Stimulated activated CD4-positive, alpha-beta T cell treated with anti-CD3 and anti-CD28 coated beads, Interleukin-2, amount 100 ng/mL, for 4 hours (primary cell): ENCODE results near the gene KCND3.

ENCODE experiments used
- DNase-seq: peaks from one replicate; pipeline ENCODE4 v3.0.0-alpha.2; 2020; ENCODE audit warnings: low read depth

KCND3 gene

DNA sequence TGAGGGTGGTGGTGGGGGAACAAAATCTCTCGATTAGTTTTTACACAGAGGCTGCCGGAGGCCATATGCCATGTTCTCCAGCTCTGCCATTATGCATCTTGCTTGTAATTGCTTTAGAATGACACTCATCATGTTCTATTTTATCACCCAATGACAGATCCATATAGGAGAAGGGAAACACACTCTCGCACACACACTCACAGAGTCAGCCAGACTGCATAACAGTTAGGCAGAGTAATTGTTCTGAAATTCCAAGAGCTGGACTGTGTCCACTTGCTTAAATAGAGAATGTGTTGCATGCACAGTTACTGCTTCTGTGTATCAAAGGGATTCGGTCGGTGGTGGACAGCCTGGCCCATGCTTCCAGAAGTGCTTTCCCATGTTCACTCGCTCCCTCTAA, 30.6 kb downstream of the KCND3 start:
- no peak for DNase-seq

DNA sequence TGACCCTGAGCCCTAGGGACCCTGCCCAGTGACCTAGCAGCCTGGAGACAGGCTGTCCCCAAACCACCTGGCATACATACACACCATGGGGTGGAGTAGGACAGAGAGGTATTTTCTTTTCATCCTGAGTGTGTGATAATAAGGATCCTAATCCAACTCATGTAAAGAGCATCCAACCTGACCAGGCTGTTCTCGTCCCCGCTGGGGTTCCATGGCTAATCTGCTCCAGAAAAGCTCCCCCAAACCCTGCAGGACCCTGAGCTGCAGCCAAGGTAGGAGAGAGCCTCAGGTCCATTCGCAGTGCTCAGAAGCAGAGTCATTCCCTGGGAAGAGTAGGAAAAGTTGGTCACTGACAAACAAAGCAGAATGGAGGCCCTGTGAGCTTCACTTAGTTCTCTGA, 31.4 kb downstream of the KCND3 start:
- DNase-seq: no peak

DNA sequence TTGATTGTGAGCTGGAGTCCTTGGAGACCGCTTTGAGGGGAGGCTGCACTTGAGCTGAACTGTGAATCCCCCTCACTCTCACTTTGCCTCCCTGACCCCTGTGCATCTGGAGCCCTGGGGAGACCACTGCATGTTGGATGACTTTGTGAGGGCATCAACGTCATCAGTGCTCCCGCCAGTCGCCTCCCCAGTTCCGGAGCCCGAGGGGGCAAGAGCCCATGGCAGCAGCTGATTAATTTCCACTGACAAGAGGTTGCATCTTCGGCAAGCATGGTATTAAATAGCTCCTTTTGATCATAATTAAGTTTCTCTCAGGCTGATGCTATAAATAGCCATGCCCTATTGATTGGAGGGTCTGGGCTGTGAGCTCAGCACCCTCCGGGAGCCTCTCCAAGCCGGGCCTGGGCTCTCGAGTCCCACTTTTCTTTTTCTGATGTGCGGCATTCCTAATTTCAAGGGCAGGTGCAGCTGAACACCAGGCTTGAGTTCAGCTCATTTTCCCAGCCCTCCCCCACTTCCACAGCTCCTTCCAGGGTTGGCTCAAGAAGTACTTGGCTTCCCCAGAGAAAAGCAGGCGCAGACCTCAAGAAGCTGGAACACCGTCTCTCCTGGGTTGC, 33.2 kb downstream of the KCND3 start:
- no peak for DNase-seq

DNA sequence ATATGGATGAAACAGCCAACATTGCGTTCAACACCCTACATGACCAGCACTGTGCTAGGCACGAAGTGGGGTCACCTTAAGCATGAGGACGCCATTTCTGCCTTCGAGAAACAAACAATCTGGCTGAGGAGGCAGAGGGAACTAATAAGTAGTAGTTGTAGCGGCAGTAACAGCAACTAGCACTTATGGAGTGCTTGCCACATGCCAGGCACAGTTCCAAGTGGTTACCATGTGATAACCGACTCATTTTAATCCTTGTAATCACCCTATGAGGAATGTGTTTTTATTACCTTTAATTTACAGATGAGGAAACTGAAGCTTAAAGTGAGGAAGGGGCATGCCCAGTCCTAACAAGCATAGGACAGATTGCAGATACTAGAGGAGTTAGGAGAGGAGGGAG, 33.7 kb downstream of the KCND3 start:
- no peak for DNase-seq

DNA sequence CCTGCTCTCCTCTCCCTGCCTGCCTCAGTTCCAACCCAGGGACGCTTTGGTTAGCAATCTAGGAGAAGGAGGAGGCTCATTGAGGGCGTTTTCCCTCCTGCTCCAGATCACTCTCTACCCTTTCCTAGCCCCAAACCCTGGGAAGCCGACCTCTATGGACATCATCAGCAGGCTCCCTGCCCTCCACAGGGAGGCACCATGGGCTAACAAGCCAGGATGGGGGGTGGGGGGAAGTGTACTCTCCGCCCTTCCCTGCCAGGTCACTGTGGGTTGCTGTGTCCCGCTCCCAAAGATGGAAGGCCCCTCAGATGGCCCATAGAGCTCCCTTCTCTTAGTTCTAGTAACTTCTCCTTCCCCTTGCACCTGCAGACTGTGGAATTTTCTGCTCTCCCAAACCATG, 35.7 kb downstream of the KCND3 start:
- DNase-seq: no peak

DNA sequence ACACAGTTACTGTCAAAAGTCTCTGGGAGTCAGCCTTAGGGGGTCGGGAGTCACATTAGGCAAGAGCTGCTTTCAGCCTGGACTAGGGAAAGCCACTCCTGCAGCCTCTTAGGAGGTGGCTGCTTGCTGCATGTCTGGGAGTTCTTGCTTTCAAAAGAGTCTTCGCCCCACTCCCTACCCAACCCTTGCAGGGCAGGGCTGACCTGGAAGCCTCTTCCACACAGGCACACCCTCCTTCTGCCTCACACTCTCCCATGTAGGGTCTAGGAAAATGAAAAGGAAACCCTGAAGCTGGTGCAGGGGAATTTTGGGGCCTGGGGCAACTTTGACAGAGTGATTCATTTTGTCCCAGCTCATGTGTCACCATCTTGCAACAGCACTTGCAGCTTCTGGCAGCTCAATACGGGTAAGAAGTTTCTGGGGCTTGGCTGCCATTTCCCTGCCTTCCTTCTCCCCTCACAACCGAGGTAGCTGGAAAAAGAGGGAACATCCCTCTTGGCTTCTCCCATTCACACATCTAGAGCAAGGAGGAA, 37.3 kb downstream of the KCND3 start:
- DNase-seq: no peak

DNA sequence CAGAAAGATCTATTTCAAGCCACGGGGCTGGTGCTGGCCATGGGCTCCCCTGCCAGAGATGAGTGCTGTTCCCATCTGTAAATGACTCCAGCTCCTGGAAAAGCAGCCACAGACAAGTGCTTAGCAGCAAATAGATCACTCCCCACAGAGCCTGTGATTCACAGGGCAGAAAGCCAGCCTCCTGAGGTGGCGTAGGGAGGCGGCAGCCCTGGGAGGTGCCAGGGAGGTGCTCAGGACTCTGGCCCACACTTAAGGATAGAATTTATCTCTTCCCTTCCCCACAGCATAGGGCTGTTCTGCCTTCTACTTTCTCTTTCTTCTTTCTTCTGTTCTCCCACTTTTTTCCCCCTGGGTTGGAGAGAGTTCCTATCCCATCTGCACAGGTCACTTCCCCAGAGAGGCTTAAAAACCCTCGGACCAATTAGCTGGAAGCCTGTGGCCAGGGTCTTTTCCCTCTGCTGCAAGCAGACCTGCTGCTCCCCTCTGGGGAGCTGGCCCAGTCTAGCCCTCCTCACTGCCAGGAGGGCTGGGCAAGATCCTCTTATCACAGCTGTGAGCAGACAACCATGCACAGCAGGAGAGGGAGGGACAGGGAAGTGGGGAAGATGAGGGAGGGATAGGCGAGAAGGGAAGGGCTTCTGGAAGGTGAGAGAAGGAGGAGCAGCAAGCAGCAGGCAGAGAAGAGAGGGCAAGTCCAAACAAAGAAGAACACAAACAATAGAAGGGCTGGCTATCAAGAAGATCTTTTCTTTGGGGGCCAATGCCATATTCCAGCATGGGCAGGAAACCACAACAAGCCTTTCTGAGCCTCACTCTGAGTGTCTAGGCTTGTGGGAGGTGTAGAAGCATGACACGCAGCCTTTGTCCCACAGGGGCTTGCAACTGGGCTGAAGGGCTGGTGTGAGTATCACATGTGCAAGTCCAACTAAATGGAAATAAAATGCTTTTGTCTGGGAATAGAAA, 41.0 kb downstream of the KCND3 start:
- DNase-seq: no peak

DNA sequence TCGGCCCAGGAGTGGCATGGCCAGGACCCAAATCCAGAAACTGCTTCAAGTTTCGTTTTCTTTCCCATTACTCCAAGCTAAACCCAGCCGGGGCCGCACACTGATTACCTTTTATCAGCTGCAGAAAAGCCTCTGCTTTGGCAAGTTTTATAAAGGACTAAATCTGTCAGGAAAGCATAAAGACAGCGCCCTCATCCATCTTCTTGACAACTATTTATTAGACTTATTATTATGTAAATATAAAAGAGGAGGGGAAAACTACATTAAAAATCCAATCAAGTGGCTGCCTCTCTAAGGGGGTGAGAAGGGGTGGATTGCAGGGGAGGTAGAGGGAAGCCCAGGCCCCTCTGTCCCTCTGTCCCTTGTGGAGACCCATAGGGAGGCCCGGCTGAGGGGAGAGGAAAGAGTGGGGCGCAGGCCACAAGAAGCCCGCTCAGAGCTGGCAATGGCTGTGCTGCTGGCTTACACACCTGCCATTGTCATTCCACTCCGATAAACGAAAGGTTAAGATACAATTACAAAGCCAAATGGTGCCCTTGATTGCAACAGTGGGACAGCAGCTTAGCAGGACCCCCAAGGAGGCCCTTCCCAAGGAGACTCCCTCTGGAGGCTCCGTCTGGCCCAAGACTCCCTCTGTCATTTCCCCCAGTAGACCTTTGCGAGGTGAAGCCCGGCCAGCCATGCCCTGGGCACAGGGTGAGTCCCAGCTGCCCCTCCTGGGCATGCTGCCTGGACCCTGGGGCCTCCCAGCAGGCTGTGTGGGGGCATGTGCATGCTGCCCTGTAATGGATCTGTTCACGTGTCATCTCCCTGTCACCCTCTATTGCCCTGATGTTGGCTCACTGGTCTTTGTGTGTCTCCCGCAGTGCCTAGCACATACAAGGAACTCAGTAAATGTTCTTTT, 45.4 kb downstream of the KCND3 start:
- no peak for DNase-seq

DNA sequence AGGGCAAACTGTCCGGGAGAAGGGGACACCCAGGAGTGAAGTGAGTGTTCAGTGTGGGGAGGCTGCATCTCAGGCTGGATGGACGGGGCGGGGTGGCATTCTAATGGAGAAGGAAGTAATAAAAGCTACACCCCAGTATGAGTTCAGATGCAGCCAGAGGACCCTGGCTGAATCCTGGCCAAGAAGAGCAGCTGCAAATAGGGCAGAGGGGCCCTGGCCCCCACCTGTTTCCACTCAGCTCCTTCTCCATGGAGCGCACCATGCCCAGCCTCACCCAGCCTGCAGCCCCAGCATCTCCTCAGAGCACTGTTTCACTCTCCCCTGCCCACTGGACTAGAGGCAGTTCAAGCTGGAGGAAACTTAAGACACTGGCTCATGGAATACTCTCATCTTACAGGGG, 46.4 kb downstream of the KCND3 start:
- DNase-seq: no peak

DNA sequence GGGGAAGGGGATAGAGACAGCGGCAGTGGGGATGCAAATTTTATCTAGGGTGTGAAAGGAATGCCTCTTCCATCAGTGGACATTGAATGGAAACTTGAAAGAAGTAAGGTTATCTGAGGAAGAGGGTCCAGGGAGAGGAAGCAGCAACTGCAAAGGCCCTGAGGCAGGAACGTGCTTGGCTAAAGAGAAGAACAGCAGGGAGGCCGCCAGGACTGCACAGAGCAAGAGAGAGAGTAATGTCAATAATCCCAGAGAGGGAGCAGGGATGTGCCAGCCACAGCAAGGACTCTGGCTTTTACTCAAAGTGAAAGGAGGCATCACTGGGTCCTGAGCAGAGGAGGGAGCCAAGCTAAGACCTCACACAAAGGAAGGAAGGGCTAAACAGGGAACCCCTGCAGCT, 50.9 kb downstream of the KCND3 start:
- DNase-seq: no peak

DNA sequence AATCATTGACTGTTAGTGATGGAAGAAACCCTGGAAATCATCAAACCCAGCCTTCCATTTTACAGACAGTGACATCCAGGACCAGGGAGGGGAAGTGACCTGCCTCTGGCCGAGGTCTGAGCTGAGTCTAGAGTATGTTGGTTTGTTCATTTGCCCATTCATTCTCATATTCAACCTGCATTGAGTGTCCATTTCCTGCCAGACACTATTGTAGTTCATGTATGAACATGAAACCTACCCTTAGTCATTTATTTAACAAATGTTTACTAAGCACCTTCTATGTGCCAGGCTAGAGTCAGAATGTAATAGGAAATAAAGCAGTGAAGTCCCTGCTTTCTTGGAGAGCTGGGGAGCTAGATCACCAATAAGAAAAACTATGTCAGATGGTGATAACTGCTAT, 51.3 kb downstream of the KCND3 start:
- no peak for DNase-seq

DNA sequence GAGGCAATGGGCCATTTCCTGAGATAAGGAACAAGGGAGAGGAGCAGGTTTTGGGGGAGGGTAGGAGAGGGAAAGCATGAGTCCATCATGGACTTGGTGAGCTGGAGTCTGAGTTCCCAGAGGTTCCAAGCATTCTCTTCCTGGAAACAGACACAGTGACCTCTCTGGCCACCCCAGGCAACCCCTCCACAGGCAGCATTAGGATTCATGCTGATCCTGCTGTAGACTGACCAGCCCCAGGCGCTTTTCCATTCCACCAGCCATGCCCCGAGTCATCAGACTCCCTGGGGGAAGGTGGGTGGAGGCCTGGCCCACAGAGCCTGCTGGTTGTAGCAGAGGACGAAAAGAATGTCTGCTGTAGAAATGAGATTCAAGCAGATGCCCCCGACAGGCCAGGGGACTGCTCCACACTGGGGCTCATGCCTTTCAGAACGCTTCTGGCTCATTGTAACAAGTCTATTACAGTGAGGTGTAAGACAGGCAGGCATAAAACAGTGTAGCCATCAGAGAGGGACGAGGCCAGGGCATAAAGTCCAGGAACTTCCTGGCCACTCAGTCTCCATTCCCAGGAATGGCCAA, 52.2 kb downstream of the KCND3 start:
- no peak for DNase-seq

DNA sequence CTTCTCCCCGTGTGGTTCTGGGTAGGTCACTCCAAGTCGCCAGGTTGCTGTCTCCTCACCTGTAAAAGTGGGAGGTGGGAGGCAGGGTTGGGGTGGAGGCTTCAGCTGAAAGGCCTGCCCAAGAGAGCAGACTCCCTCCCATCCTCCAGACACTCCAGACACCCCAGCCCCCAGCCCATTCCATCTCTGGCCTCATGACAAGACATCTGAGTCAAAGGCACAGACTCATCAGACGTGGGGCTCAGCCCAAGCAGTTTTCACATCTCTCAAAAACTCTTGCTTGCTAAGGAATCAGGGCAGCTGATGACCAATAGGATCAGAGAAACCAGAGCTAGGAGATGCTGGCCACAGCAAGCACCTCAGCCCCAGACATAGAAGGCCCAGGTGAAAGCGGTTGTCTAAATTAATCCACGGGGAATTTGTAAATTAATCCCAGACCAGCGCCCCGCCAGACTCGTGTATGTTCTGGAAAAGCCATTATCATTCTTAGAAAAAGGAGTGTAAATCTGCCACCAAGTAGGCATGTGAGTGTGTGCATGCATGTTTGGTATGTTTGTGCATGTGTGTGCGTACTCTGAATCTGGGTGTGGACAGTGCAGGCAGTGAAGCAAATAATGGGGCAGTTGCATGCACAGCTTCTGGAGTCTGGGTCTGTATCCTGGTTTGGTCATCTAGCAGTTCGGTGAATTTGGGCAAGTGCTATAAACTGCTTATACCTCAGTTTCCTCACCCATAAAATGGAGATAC, 55.2 kb downstream of the KCND3 start:
- DNase-seq: no peak

DNA sequence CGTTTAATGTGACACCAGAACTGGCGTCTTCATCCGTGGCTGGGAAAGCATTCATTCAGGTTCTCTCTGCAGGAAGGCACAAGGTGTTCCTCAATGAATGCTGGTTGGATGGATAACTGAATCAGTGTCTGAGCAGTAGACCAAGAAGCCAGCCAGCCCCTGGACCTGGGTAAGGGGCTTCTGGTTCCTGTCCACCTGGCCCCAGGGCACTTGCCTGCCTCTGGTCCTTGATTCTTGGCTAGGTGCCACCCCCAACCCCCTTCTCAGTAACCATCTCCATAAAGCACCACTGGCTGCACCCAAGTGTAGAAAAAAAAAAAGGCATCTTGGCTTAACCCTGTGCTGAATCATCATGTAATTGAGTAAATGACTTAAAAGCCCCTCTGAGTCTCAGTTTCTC, 59.1 kb downstream of the KCND3 start:
- no peak for DNase-seq

DNA sequence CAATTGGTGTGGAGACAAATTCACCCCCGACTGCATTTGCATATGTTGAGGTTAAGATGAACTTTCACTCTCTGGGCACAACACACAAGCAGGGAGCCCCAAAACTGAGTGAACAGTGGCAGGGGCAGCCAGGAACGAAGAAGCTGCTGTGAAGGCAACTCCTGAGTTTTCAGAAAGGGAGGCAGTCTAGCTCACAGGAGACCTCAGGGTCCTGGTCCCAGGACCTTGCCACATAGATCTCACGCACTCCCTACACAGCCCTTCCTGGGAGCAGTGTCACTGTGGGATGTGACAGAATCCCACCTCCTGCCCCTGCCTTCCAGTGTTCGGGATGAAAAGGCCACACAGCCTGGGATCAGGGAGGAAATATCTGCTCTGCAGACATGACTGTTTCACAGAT, 60.9 kb downstream of the KCND3 start:
- DNase-seq: no peak

DNA sequence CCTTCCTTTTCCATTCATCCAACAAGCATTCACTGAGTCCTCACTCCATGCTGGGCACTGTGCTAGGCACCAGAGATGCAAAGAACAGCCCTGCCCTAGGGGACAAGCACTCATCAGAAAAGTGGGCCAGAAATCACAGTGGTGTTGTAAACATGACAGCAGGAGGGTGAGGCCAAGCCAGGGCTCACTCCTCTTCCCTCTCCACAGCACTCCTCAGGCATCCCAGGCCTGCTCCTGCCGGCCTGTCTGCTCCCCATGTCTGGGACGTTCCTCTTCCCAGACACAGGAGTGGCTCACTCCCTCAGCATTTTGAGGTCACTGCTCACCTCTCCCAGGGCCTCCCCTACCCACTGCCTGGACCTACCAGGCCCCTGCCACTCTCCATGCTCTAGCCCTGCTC, 61.8 kb downstream of the KCND3 start:
- no peak for DNase-seq

DNA sequence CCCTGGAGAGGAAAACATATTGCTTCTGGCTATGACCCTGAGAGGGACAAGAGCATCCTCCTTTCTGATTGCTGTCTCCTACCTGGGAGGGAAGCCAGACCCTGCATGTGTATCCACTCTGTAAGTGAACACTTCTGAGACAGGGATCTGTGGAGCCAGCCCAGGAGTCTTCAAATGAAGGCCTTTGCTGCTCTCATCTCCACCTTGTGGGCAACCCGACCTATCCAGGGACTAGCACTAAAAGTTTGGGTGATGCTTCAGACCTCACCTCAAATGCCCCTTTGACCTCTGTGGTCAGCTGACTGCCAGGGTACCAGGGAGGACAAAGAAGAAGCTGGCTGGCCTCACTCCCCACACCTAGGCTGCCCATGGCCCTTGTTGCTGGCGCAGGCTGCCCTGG, 64.7 kb downstream of the KCND3 start:
- no peak for DNase-seq

DNA sequence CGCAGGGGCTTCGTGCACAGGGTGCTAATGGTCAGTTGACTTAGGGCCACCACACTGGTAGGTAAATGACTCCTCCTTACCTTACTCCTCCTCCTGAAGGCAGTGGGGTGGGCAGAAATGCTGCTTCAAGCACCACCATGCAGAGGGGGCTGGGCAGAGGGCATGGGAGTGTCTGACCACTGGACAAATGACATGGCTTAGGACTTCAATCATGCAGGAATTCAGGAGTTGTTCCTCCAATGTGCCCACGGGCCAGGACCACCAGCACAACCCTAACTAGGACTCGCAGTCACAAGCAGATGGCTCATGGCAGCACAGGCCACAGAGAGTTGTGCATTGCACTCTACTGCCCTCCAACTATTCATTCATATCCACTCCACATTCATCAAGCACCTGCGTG, 65.7 kb downstream of the KCND3 start:
- DNase-seq: no peak

DNA sequence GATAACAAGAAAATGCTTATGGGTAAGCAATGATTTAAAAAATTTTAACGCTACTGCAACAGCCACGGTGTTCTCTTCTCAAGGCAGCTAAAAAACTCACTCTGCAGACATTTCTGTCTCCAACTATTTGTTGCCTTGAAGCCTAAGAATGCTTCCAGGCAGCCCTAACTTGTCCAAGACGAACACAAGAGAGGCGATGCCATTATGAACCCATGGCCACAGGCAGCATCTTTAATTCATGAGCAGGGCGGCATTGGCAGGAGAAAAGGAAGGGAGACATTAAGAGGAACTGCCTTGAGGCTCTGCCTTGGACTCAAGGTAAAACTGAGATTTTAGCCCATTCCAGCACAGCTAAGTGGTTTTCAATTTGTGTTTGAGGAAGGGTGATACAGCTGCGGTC, 67.5 kb downstream of the KCND3 start:
- no peak for DNase-seq

DNA sequence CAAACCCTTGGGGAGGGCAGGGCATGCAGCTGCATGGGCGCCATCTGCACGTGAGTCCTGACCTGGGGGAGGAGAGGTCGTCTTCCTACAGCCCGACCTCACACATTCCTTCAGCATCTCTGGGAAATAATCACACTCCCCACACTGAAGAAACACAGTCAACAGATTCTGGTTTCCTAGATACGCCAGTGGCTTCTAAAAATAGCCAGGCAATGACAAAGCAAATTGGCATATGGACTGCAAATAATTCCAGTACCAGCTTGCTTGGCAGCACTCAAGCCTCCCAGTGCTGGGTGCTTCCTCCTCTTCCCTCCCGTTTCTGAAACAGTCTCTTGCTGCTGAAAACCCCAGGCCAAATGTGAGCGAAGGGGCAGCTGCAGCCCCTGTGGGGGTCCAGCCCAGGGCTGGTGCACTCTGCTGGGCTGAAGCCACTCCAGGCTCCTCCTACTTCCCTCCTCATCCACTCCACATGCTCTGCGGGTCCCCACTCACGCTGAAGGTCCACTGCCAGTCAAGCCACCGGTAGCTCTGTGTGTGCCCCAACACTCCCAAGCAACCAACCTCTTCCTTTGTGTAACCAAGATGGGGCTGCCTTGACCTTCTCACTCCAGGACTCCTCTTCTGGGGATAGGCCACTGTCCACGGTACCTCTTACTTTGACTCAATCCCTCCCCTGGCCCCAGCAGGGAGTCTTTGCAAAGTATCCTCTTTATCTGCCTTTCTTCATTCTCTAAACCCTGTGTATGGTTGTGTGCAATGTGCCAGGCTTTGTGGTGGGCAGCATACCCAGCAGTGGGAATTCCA, 69.0 kb downstream of the KCND3 start:
- no peak for DNase-seq
